HepG2 (cell line): ENCODE results near the gene MEF2D. TPM values are rescaled to one million over a fixed set of nuclear protein-coding genes. Genes with fewer than 3 reads are reported as not detected.

Experiments used
- ATAC-seq: fragments of 200-7000 bp; cut with Tn5 transposase; 3 replicates; pipeline ENCODE4 v1.9.1; 2020; ENCODE audit warnings: mild to moderate bottlenecking, moderate library complexity
- BruUV-seq: library from RNA; stranded (reverse); fragments of 400-500 nt; replicated peaks from 2 replicates; lab custom pipeline; 2021; lab: Mats Ljungman, UMichigan
- CTCF ChIA-PET: fragments of 300-600 bp; formaldehyde crosslinking; extraction: SDS; loops from one replicate; lab custom pipeline; 2021; ENCODE audit warnings: low total read pairs, inconsistent platforms, low intra/inter-chr PET ratio; lab: Yijun Ruan, JAX
- POLR2A ChIA-PET: fragments of 350-600 bp; sonication (Branson Sonifier 250); formaldehyde crosslinking; loops from one replicate; lab custom pipeline; 2020; ENCODE audit warnings: antibody characterized with exemption, inconsistent platforms; lab: Yijun Ruan, JAX
- DNase-seq: peaks from one replicate; pipeline ENCODE4 v3.0.0-alpha.2; 2015; ENCODE audit warnings: low spot score
- FAIRE-seq: peaks from 3 replicates; lab custom pipeline; 2011; peaks lifted over from hg19 to GRCh38; lab: Jason Lieb, UNC
- H2AFZ ChIP-seq: one replicate; pipeline ENCODE4 v1.6.1; 2011; ENCODE audit warnings: low read length, inconsistent platforms
- H3K27ac ChIP-seq: fragments of 300-600 bp; 3 replicates; pipeline ENCODE4 v1.8.0; 2011; ENCODE audit warnings: mixed run types, mild to moderate bottlenecking, mixed read lengths, low read length, inconsistent platforms; ENCODE audit not compliant: insufficient read depth; ENCODE audit errors: extremely low read length
- H3K27me3 ChIP-seq, 2 experiments: fragments of 200-600 bp in 1 of 2; 2 replicates in 1 of 2; 3 replicates in 1 of 2; pipeline versions ENCODE4 v1.6.0 to v1.8.0; 2011; ENCODE audit warnings: low read length in 2 of 2, mild to moderate bottlenecking in 2 of 2, moderate library complexity in 2 of 2, inconsistent platforms in 1 of 2; ENCODE audit not compliant: insufficient read depth in 2 of 2, control insufficient read depth in 1 of 2
- H3K36me3 ChIP-seq, 2 experiments: fragments of 200-600 bp in 1 of 2; replicated peaks in 1 of 2; 2 replicates in 1 of 2; 3 replicates in 1 of 2; pipeline versions ENCODE4 v1.5.1 to v1.8.0; 2011; ENCODE audit warnings: low read length in 2 of 2, inconsistent platforms in 1 of 2; ENCODE audit not compliant: insufficient read depth in 2 of 2, control insufficient read depth in 1 of 2
- H3K4me1 ChIP-seq: 2 replicates; pipeline ENCODE4 v1.5.1; 2012; ENCODE audit warnings: low read length, inconsistent platforms; ENCODE audit not compliant: insufficient read depth
- H3K4me2 ChIP-seq: 2 replicates; pipeline ENCODE4 v1.6.0; 2011; ENCODE audit warnings: low read depth, low read length, inconsistent platforms
- H3K4me3 ChIP-seq, 3 experiments: fragments of 200-600 bp in 1 of 3; sonication (generic), shearing (Covaris generic) in 1 of 3; replicated peaks in 1 of 3; 2 replicates each; pipeline ENCODE4 v1.5.1; 2011 to 2016; ENCODE audit warnings: low read length in 3 of 3, inconsistent platforms in 2 of 3, low read depth in 2 of 3, mild to moderate bottlenecking in 2 of 3, control low read depth in 1 of 3, mixed read lengths in 1 of 3; ENCODE audit not compliant: insufficient read depth in 1 of 3
- H3K79me2 ChIP-seq: one replicate; pipeline ENCODE4 v1.6.1; 2011; ENCODE audit warnings: low read length, inconsistent platforms; ENCODE audit not compliant: insufficient read depth
- H3K9ac ChIP-seq: 2 replicates; pipeline ENCODE4 v1.6.0; 2011; ENCODE audit warnings: mild to moderate bottlenecking, low read depth, low read length, inconsistent platforms; ENCODE audit not compliant: insufficient read depth
- H3K9me3 ChIP-seq: 2 replicates; pipeline ENCODE4 v1.5.1; 2012; ENCODE audit warnings: mild to moderate bottlenecking, low read length
- H4K20me1 ChIP-seq: 2 replicates; pipeline ENCODE4 v1.6.0; 2011; ENCODE audit warnings: inconsistent platforms, mild to moderate bottlenecking, low read length, moderate library complexity; ENCODE audit not compliant: insufficient read depth
- GLI4 ChIP-seq: sonication (generic); formaldehyde crosslinking; IDR thresholded peaks from 2 replicates; pipeline ENCODE4 v1.5.1; 2020; ENCODE audit warnings: missing genetic modification reagents, mild to moderate bottlenecking, moderate library complexity, borderline replicate concordance
- HBP1 ChIP-seq: IDR thresholded peaks from 2 replicates; pipeline ENCODE4 v1.6.1; 2016; ENCODE audit warnings: low read depth, control low read depth
- WGBS: methylation state at CpG from one replicate; pipeline ENCODE4 v1.1.6; 2017; ENCODE audit warnings: low lambda C conversion rate; 5-methylcytosine and 5-hydroxymethylcytosine counted together
- in situ Hi-C: cut with HindIII; loops from 2 replicates; pipeline ENCODE4 v1.10.0; 2017; ENCODE audit warnings: low pct_unique_long_range_greater_than_20kb; ENCODE audit not compliant: extremely low pct_ligation_motif_present
- intact Hi-C: fragments of 100-400 bp; cut with micrococcal nuclease; formaldehyde crosslinking; loops from one replicate; pipeline ENCODE4 v1.10.0; 2022; ENCODE audit not compliant: unreplicated experiment
- polyA plus RNA-seq, 8 experiments: library from polyadenylated mRNA; depleted of rRNA in 3 of 8; stranded (reverse) in 7 of 8; unstranded in 1 of 8; fragments of >200 nt; fragmentation: Illumina TruSeq in 4 of 8; extraction: Trizol in 4 of 8; gene quantifications; 2 replicates each; pipeline versions ENCODE4 v1.2.1 to v1.2.3, GENCODE V29; 2011 to 2016; ENCODE audit warnings: low read depth in 4 of 8, missing spikeins in 1 of 8, mixed read lengths in 1 of 8; ENCODE audit not compliant: insufficient read depth in 1 of 8
- total RNA-seq, 5 experiments: library from RNA; depleted of rRNA; stranded (reverse); fragments of >200 nt; fragmentation: Illumina TruSeq; extraction: Trizol; gene quantifications; 2 replicates each; pipeline ENCODE4 v1.2.3, GENCODE V29; 2016; ENCODE audit warnings: low read depth in 1 of 5
- TF ChIP-seq, protein P1 (sequence below): sonication (generic); formaldehyde crosslinking; IDR thresholded peaks from 2 replicates; pipeline ENCODE4 v1.4.0; 2020; ENCODE audit warnings: missing genetic modification reagents
- TF ChIP-seq, protein P2 (sequence below): sonication (generic); formaldehyde crosslinking; IDR thresholded peaks from 2 replicates; pipeline ENCODE4 v1.5.0; 2020; ENCODE audit warnings: mild to moderate bottlenecking, missing genetic modification reagents

The MEF2D gene
- total and polyA plus RNA-seq, 2 of the 13 experiments (the other 11 are each of a cell fraction or from before 2014, with no cell fraction given) = 1.6 to 3.9 TPM

- TF ChIP-seq, protein P1, sequence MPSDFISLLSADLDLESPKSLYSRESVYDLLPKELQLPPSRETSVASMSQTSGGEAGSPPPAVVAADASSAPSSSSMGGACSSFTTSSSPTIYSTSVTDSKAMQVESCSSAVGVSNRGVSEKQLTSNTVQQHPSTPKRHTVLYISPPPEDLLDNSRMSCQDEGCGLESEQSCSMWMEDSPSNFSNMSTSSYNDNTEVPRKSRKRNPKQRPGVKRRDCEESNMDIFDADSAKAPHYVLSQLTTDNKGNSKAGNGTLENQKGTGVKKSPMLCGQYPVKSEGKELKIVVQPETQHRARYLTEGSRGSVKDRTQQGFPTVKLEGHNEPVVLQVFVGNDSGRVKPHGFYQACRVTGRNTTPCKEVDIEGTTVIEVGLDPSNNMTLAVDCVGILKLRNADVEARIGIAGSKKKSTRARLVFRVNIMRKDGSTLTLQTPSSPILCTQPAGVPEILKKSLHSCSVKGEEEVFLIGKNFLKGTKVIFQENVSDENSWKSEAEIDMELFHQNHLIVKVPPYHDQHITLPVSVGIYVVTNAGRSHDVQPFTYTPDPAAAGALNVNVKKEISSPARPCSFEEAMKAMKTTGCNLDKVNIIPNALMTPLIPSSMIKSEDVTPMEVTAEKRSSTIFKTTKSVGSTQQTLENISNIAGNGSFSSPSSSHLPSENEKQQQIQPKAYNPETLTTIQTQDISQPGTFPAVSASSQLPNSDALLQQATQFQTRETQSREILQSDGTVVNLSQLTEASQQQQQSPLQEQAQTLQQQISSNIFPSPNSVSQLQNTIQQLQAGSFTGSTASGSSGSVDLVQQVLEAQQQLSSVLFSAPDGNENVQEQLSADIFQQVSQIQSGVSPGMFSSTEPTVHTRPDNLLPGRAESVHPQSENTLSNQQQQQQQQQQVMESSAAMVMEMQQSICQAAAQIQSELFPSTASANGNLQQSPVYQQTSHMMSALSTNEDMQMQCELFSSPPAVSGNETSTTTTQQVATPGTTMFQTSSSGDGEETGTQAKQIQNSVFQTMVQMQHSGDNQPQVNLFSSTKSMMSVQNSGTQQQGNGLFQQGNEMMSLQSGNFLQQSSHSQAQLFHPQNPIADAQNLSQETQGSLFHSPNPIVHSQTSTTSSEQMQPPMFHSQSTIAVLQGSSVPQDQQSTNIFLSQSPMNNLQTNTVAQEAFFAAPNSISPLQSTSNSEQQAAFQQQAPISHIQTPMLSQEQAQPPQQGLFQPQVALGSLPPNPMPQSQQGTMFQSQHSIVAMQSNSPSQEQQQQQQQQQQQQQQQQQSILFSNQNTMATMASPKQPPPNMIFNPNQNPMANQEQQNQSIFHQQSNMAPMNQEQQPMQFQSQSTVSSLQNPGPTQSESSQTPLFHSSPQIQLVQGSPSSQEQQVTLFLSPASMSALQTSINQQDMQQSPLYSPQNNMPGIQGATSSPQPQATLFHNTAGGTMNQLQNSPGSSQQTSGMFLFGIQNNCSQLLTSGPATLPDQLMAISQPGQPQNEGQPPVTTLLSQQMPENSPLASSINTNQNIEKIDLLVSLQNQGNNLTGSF = no peak
- TF ChIP-seq, protein P2, sequence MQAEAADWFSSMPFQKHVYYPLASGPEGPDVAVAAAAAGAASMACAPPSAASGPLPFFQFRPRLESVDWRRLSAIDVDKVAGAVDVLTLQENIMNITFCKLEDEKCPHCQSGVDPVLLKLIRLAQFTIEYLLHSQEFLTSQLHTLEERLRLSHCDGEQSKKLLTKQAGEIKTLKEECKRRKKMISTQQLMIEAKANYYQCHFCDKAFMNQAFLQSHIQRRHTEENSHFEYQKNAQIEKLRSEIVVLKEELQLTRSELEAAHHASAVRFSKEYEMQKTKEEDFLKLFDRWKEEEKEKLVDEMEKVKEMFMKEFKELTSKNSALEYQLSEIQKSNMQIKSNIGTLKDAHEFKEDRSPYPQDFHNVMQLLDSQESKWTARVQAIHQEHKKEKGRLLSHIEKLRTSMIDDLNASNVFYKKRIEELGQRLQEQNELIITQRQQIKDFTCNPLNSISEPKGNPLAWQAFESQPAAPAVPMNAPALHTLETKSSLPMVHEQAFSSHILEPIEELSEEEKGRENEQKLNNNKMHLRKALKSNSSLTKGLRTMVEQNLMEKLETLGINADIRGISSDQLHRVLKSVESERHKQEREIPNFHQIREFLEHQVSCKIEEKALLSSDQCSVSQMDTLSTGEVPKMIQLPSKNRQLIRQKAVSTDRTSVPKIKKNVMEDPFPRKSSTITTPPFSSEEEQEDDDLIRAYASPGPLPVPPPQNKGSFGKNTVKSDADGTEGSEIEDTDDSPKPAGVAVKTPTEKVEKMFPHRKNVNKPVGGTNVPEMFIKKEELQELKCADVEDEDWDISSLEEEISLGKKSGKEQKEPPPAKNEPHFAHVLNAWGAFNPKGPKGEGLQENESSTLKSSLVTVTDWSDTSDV (CRISPR knock-in tag) = no peak
Observed at GRCh38 chr1:156467906-156468305, 32.7 kb downstream of the MEF2D start (continued).

GRCh38 chr1:156467385-156467784, 33.2 kb downstream of the MEF2D start:
- BruUV-seq = no TSS peak
- Histone ChIP-seq H4K20me1 (no peaks in the 10 kb centered on the region), H3K4me2 (no peak overlapping the region), H2AFZ (no peak overlapping the region), H3K9me3 (no peaks in the 10 kb centered on the region), H3K36me3 (peaks cover 5 to 14% of the 10 kb centered on the region in 2 experiments; a peak in 4 of 5 replicates), H3K4me3 (no peak overlapping the region), H3K27ac (no peak overlapping the region), H3K9ac (no peak overlapping the region), H3K27me3 (no peaks in the 10 kb centered on the region), H3K4me1 (peaks cover 28% of the 10 kb centered on the region), H3K79me2 (no peaks in the 10 kb centered on the region)
- ATAC-seq (no peak), FAIRE-seq (no peak), DNase-seq (no peak)
- TF ChIP-seq GLI4 (CRISPR knock-in tag) = no peak
- TF ChIP-seq HBP1 (CRISPR knock-in tag) = no peak
- WGBS = 98% methylated on average over 9 of the region's 9 CpGs
- in situ Hi-C loops (no loop called here), intact Hi-C loops (no loop called here)
- ChIA-PET CTCF (no interaction called here), POLR2A (no interaction called here)
